ENCODE results near the gene ITPRIPL2.

DNA sequence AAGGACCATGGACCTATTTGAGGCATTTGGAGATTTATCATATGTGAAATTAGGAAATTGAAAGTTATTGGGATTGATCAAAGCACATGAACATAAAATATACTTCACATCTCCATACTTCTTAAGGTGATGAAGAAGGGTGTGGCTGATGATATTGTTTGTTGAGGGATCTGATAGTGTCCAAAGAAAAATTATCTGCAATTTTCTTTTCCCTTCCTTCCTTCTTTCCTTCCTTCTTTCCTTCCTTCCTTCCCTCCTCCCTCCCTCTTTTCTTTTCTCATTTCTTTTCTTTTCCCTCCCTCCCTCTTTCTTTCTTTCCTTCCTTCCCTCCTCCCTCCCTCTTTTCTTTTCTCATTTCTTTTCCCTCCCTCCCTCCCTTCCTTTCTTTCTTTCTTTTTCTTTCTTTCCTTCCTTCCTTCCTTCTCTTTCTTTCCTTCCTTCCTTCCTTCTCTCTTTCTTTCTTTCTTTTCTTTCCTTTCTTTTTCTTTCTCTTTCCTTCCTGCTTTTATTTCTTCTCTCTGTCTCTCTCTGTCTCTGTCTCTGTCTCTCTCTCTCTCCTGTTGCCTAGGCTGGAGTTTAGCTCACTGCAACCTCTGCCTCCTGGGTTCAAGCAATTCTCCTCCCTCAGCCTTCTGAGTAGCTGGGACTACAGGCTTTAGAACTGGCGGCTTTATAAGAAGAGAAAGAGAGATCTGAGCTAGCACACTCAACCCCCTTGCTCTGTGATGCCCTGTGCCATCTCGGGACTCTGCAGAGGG is 20.9 kb upstream of the ITPRIPL2 start:
- TF ChIP-seq POLR2A (IDR thresholded peaks at IDR 0.05) (no peak), POLR2AphosphoS5 (IDR thresholded peaks at IDR 0.05) (no peak)

Data from spleen (tissue), 3 donors.